ENCODE data around the gene MLIP. TPM values are rescaled to one million over a fixed set of nuclear protein-coding genes. Genes with fewer than 3 reads are reported as not detected.

Gene MLIP
- total RNA-seq: under 1 TPM; under 0.01 to 0.33 TPM

- Histone ChIP-seq H3K4me1 (no peaks in the 10 kb centered on the region), H3K36me3 (replicated peaks in 1 of 2; ENCODE audit: insufficient read depth in 1 of 2, low read depth in 2 of 2) (no peaks in the 10 kb centered on the region), H3K27me3 (no peaks in the 10 kb centered on the region), H3K27ac (no peak within 1 kb of the TSS), H3K9me3 (no peaks in the 10 kb centered on the region), H3K4me3 (no peak within 1 kb of the TSS)
- TF ChIP-seq CTCF (IDR thresholded peaks at IDR 0.05) (no peak), POLR2A (IDR thresholded peaks at IDR 0.05) (no peak)
- ATAC-seq (no peak), DNase-seq (no peak)
- intact Hi-C loops (cut with DNase I): no loop called here
- WGBS, 2 donors: 46 to 49% methylated on average over 10 of the region's 10 CpGs
These were observed at the start of gene MLIP for GRCh38 chr6:54111341-54112045. Gene MLIP (plus strand): TSS chr6:54111443. CDS start chr6:54111480, 37 bp downstream.

GRCh38 chr6:54063228-54063539 lies 48.1 kb upstream of the MLIP start:
- Histone ChIP-seq H3K4me1 (no peaks in the 10 kb centered on the region), H3K4me3 (no peak overlapping the region), H3K36me3 (replicated peaks in 1 of 2; ENCODE audit: insufficient read depth in 1 of 2, low read depth in 2 of 2) (no peaks in the 10 kb centered on the region), H3K27me3 (no peaks in the 10 kb centered on the region), H3K27ac (no peak overlapping the region), H3K9me3 (no peaks in the 10 kb centered on the region)
- ATAC-seq (no peak), DNase-seq (no peak)
- no peak for TF ChIP-seq POLR2A (IDR thresholded peaks at IDR 0.05)
- no peak for TF ChIP-seq CTCF (IDR thresholded peaks at IDR 0.05)
- 90 to 98% methylated on average over 3 of the region's 3 CpGs for WGBS, 2 donors
- intact Hi-C loops (cut with DNase I): no loop called here

- Histone ChIP-seq H3K36me3 (replicated peaks in 1 of 2; ENCODE audit: insufficient read depth in 1 of 2, low read depth in 2 of 2) (no peaks in the 10 kb centered on the region), H3K9me3 (no peaks in the 10 kb centered on the region), H3K4me3 (no peak overlapping the region), H3K27me3 (no peaks in the 10 kb centered on the region), H3K4me1 (no peaks in the 10 kb centered on the region), H3K27ac (no peak overlapping the region)
- TF ChIP-seq CTCF (IDR thresholded peaks at IDR 0.05): no peak
- TF ChIP-seq POLR2A (IDR thresholded peaks at IDR 0.05): no peak
- WGBS, 2 donors: no CpG with 5 or more reads among the region's 2 CpGs
- no peak for ATAC-seq
- intact Hi-C loops (cut with DNase I): no loop called here
- no peak for DNase-seq
These were observed 42.5 kb upstream of the MLIP start for GRCh38 chr6:54068694-54069093.

- no peak for DNase-seq
- ATAC-seq: no peak
- Histone ChIP-seq H3K36me3 (replicated peaks in 1 of 2; ENCODE audit: insufficient read depth in 1 of 2, low read depth in 2 of 2) (no peaks in the 10 kb centered on the region), H3K27me3 (no peaks in the 10 kb centered on the region), H3K4me1 (no peaks in the 10 kb centered on the region), H3K27ac (no peak overlapping the region), H3K4me3 (no peak overlapping the region), H3K9me3 (no peaks in the 10 kb centered on the region)
- intact Hi-C loops (cut with DNase I): no loop called here
- TF ChIP-seq CTCF (IDR thresholded peaks at IDR 0.05): no peak
- TF ChIP-seq POLR2A (IDR thresholded peaks at IDR 0.05): no peak
- WGBS, 2 donors: 27 to 36% methylated on average over 3 of the region's 3 CpGs
These were observed 41.2 kb upstream of the MLIP start for GRCh38 chr6:54070025-54070424.

- Histone ChIP-seq H3K4me3 (no peak overlapping the region), H3K27me3 (no peaks in the 10 kb centered on the region), H3K36me3 (replicated peaks in 1 of 2; ENCODE audit: insufficient read depth in 1 of 2, low read depth in 2 of 2) (no peaks in the 10 kb centered on the region), H3K9me3 (no peaks in the 10 kb centered on the region), H3K27ac (no peak overlapping the region), H3K4me1 (no peaks in the 10 kb centered on the region)
- DNase-seq: no peak
- WGBS, 2 donors: 78 to 80% methylated on average over 4 of the region's 4 CpGs
- no peak for ATAC-seq
- no peak for TF ChIP-seq CTCF (IDR thresholded peaks at IDR 0.05)
- no peak for TF ChIP-seq POLR2A (IDR thresholded peaks at IDR 0.05)
- intact Hi-C loops (cut with DNase I): no loop called here
These were observed 39.4 kb upstream of the MLIP start for GRCh38 chr6:54071821-54072340.

Measured in body of pancreas (tissue), 4 donors.